NB4 (cell line): Measurements from ENCODE around the gene THOC5.

ENCODE experiments used
- MYC ChIP-seq: IDR thresholded peaks from 2 replicates; pipeline ENCODE4 v1.6.1; 2011; ENCODE audit warnings: low read depth, low read length
- TF ChIP-seq, protein P1 (sequence below): IDR thresholded peaks from one replicate; pipeline ENCODE4 v1.5.1; 2012; ENCODE audit warnings: low read depth, low read length
- TF ChIP-seq, protein P2 (sequence below): IDR thresholded peaks from 2 replicates; pipeline ENCODE4 v1.6.1; 2011; ENCODE audit warnings: low read depth, low read length

- TF ChIP-seq, protein P1, sequence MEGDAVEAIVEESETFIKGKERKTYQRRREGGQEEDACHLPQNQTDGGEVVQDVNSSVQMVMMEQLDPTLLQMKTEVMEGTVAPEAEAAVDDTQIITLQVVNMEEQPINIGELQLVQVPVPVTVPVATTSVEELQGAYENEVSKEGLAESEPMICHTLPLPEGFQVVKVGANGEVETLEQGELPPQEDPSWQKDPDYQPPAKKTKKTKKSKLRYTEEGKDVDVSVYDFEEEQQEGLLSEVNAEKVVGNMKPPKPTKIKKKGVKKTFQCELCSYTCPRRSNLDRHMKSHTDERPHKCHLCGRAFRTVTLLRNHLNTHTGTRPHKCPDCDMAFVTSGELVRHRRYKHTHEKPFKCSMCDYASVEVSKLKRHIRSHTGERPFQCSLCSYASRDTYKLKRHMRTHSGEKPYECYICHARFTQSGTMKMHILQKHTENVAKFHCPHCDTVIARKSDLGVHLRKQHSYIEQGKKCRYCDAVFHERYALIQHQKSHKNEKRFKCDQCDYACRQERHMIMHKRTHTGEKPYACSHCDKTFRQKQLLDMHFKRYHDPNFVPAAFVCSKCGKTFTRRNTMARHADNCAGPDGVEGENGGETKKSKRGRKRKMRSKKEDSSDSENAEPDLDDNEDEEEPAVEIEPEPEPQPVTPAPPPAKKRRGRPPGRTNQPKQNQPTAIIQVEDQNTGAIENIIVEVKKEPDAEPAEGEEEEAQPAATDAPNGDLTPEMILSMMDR = no peak
- TF ChIP-seq MYC = no peak
- TF ChIP-seq, protein P2, sequence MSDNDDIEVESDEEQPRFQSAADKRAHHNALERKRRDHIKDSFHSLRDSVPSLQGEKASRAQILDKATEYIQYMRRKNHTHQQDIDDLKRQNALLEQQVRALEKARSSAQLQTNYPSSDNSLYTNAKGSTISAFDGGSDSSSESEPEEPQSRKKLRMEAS = no peak
Measured at GRCh38 chr22:29499852-29500251, 53.7 kb downstream of the THOC5 start.
